ENCODE measurements around the gene CNIH3. TPM values are rescaled to one million over a fixed set of nuclear protein-coding genes. Genes with fewer than 3 reads are reported as not detected.

Gene CNIH3
- polyA plus RNA-seq, 3 donors: 1.6 to 3.1 (median 2.2) TPM

DNA sequence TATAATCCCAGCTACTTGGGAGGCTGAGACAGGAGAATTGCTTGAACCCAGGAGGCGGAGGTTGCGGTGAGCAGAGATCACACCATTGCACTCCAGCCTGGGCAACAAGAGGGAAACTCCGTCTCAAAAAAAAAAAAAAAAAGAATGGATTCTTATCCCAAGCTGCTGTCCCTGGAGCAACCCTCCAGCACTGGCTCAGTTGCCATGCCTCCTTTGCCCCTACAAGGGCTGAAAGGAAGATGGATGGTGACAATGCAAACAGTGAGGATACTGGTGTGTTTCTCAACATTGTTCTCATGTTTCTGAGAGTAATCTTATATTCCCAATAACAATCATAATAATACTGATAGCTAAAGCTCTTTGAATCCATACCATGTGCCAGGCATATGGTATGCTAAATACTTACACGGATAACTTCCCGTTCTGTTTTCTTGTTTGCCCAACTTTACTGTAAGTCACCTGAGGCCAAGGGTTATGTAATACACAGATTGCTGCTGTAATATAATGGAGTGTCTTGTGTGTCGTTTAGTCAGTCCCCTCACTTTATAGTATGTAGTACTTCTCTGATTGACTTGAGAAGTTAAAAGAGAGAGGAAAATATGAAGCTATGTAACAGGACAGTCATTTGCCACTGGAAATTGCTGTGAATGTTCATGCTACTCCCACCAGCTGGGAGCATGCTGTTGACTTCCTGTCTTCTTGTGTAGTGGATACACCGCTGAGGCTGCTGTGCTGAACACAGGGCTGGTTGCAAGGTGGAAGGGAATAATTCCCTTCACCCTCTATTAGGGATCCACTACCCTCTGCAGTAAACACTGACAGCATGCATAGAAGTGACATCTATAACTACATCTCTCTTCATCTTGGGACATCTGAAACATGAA is 153.6 kb downstream of the CNIH3 start:
- WGBS, 3 donors: 75 to 76% (median 75%) methylated on average over 7 of the region's 7 CpGs
- H3K27ac ChIP-seq (ENCODE audit: low read depth, low read length): no peak overlapping the region

GRCh38 chr1:224770336-224770693 is 154.2 kb downstream of the CNIH3 start:
- H3K27ac ChIP-seq (ENCODE audit: low read depth, low read length): no peak overlapping the region
- 50 to 60% (median 53%) methylated on average over 5 of the region's 5 CpGs for WGBS, 3 donors

DNA sequence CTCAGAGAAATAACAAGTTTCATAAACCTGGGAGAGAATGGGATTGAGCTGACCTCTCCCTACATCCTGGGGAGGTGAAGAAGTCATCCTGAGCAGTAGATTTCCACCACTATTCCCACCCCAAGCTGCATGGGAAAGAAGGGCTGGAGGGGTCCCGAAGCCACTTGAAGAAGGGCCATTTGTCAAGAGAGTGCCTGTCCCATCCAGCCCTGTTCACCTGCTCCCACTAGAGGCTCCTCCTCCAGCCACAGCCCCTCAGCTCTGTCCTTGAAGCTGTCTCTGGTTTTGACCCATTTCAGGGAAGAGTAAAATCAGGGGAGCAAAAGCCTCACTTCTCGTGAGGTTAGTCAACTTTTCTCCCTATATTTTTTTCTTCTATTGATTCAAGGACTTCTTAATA is 157.5 kb downstream of the CNIH3 start:
- WGBS, 3 donors: 86 to 100% (median 89%) methylated on average over 2 of the region's 2 CpGs
- no peak overlapping the region for H3K27ac ChIP-seq (ENCODE audit: low read depth, low read length)

DNA sequence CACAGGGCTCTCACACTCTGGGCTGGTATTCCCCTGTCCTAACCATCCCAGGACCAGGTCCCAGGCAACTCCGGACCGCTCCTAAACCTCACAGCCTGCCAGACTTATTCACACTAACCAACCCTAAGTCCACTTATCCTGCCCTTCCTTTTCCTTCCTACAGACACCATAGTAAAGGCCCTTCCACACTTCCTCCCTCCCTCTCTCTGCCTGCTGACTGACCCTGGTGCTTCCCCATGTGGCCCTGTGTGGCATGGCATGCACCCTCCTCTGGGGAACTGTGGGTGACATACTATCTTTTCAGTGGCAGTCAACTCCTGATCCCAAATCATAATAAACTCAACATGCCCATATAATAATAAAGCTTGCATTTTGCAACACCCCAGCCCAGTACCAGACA is 158.3 kb downstream of the CNIH3 start:
- no peak overlapping the region for H3K27ac ChIP-seq (ENCODE audit: low read depth, low read length)
- 96 to 100% (median 98%) methylated on average over 2 of the region's 2 CpGs for WGBS, 3 donors

GRCh38 chr1:224777180-224777579 is 161.1 kb downstream of the CNIH3 start:
- WGBS, 3 donors: 76 to 79% (median 79%) methylated on average over 2 of the region's 2 CpGs
- no peak overlapping the region for H3K27ac ChIP-seq (ENCODE audit: low read depth, low read length)

GRCh38 chr1:224779536-224779935 is 163.4 kb downstream of the CNIH3 start:
- no peak overlapping the region for H3K27ac ChIP-seq (ENCODE audit: low read depth, low read length)

GRCh38 chr1:224780736-224781135 is 164.6 kb downstream of the CNIH3 start:
- no peak overlapping the region for H3K27ac ChIP-seq (ENCODE audit: low read depth, low read length)
- 68 to 72% (median 69%) methylated on average over 5 of the region's 5 CpGs for WGBS, 3 donors

- no peak overlapping the region for H3K27ac ChIP-seq (ENCODE audit: low read depth, low read length)
- 61 to 82% (median 70%) methylated on average over 2 of the region's 2 CpGs for WGBS, 3 donors
These were observed 165.7 kb downstream of the CNIH3 start for GRCh38 chr1:224781800-224782199.

DNA sequence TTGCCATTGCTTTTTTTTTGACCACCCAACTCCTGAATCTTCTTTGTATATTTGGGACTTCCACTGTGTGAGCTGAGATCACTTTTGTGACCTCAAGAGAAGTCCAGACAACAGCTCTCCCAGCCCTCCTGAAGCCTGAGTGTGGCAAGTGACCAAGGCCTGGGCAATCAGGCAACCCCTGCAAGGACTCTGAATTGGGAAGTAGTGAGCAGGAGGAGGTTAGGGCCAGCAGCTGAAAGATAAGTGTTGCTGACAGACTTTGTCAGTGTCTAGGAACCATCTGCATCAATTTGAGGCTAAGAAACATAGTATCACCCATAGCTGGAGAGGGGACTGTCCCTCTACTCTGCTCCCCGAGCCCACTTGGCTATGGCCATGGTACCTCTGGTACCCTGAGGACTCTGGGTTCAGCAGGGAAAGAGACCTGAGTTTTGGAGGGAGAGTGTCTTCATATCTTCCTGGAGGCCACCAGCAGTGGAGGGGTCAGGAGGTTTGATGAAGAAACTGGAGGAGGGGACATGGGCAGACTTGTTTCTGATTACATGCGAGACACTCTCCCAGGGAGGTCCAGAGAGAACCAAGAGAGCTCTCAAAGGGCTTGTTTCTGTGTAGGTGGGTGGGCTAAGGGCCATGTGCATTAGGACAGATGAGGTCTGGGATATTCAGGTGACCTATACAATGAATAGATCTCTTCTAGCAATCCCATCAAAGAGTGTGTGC is 166.3 kb downstream of the CNIH3 start:
- H3K27ac ChIP-seq (ENCODE audit: low read depth, low read length): no peak overlapping the region
- WGBS, 3 donors: 81 to 92% (median 90%) methylated on average over 2 of the region's 2 CpGs

DNA sequence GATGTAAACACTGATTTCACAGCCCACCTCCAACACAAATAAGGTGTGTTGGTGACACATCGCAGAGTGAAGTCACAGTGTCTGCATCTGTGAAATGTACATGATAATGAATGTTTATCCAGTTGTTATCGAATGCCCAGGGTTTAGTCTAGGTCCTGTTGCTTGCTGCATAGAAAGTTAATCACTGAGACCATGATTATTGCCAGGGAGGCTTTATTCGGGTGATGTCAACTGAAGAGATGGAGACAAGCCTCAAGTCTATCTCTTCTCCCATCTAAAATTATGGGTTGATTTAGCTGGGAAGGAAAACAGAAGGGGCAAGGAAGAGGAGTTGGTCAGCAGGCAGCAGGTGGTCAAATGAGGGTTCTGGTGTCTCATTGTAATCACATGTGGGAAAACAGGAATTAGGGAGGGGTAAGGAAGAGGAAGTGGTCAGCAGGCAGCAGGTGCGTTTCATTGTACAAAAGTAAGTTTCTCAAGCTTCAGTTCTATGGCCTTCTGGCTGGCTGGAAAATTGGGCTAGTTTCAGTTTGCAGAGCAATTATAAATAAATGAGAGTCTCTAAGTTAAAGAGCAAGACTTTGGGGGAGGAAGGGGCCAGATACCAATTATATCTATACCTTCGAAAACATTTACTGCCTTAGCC is 167.0 kb downstream of the CNIH3 start:
- H3K27ac ChIP-seq (ENCODE audit: low read depth, low read length): no peak overlapping the region
- WGBS, 3 donors: 64 to 68% (median 65%) methylated on average over 5 of the region's 5 CpGs

DNA sequence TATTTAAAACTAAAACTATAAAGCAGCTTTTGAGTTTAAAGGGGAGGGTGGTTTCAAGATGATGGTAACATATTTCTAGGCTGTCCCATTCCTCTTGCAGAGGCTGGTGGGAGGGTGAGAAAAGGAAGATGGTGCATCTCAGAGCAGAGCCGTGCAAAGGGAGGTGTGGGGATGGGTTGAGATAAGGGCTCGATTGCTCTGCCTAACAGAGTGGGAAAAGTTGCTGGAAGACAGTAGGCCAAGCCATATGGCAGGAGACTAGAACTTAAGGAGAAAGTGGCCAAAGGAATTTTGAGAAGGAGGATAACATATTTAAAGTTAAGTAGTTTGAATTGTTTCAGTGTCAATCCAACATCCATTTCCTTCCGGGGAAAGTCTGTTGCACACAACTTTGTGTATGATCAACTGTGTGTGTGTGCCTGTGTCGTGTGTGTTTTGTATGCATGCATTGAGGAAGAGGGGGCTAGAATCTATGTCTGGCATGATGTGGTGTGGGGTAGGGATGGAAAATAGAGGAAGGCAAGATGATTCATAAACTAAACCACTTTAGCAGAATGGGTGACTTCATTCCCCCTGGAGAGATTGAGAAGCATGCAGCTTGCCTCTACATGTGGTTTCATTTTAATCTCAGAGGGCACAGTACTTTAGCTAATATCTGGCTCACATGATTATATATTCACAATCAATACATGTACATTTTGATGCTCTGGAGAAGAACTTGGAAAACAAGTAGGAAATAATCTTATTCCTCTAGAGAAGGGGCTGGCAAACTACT is 168.3 kb downstream of the CNIH3 start:
- WGBS, 3 donors: 73 to 85% (median 79%) methylated on average over 4 of the region's 4 CpGs
- no peak overlapping the region for H3K27ac ChIP-seq (ENCODE audit: low read depth, low read length)

DNA sequence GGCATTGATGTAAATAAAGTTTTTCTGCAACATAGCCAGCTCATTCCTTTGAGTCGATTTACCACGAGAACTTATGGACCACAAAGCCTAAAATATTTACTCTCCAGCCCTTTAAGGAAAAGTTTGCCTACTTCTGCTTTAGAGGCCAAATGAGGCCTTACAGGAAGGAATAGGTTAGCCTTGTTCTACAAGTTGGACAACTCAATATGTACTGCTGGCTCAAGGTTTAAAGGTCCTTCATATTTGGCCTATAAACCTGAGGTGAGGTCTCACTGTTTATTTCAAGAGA is 168.9 kb downstream of the CNIH3 start:
- H3K27ac ChIP-seq (ENCODE audit: low read depth, low read length): no peak overlapping the region
- WGBS, 3 donors: 23 to 60% (median 46%) methylated on average over 2 of the region's 2 CpGs

- WGBS, 3 donors: 94 to 95% (median 95%) methylated on average over 3 of the region's 3 CpGs
These were observed 169.5 kb downstream of the CNIH3 start for GRCh38 chr1:224785622-224786021.

GRCh38 chr1:224786533-224787250 is 170.6 kb downstream of the CNIH3 start:
- 80 to 95% (median 87%) methylated on average over 3 of the region's 3 CpGs for WGBS, 3 donors

More at GRCh38 chr1:224785622-224786021, 169.5 kb downstream of the CNIH3 start:
- H3K27ac ChIP-seq (ENCODE audit: low read depth, low read length): no peak overlapping the region

GRCh38 chr1:224789311-224789710 is 173.2 kb downstream of the CNIH3 start:
- H3K27ac ChIP-seq (ENCODE audit: low read depth, low read length): no peak overlapping the region

More at GRCh38 chr1:224786533-224787250, 170.6 kb downstream of the CNIH3 start:
- H3K27ac ChIP-seq (ENCODE audit: low read depth, low read length): no peak overlapping the region

Measured in adipose tissue (tissue), 3 donors.